GM19193 (cell line): ENCODE measurements around the gene MAP3K13.

Source experiments
- POLR2A ChIP-seq: IDR thresholded peaks from 4 replicates; pipeline ENCODE4 v1.6.1; 2011; ENCODE audit not compliant: insufficient read depth, insufficient read length; ENCODE audit errors: extremely low read depth

The MAP3K13 gene

GRCh38 chr3:185371306-185372074 lies 8.6 kb downstream of the MAP3K13 start:
- no peak for TF ChIP-seq POLR2A

GRCh38 chr3:185381320-185382058 lies 18.6 kb downstream of the MAP3K13 start:
- no peak for TF ChIP-seq POLR2A

- TF ChIP-seq POLR2A = no peak
These were observed 19.2 kb downstream of the MAP3K13 start for GRCh38 chr3:185382154-185382553.

GRCh38 chr3:185387646-185388045 lies 24.7 kb downstream of the MAP3K13 start:
- TF ChIP-seq POLR2A = no peak

- no peak for TF ChIP-seq POLR2A
These were observed 30.1 kb downstream of the MAP3K13 start for GRCh38 chr3:185393055-185393454.

- no peak for TF ChIP-seq POLR2A
These were observed 34.7 kb downstream of the MAP3K13 start for GRCh38 chr3:185397676-185398075.

GRCh38 chr3:185399737-185400667 lies 37.1 kb downstream of the MAP3K13 start:
- no peak for TF ChIP-seq POLR2A

GRCh38 chr3:185400866-185401265 lies 37.9 kb downstream of the MAP3K13 start:
- no peak for TF ChIP-seq POLR2A

- no peak for TF ChIP-seq POLR2A
These were observed 38.5 kb downstream of the MAP3K13 start for GRCh38 chr3:185401319-185401955.

GRCh38 chr3:185402561-185402960 lies 39.6 kb downstream of the MAP3K13 start:
- TF ChIP-seq POLR2A = no peak

- TF ChIP-seq POLR2A = no peak
These were observed 40.1 kb downstream of the MAP3K13 start for GRCh38 chr3:185403002-185403401.

GRCh38 chr3:185405243-185405642 lies 42.3 kb downstream of the MAP3K13 start:
- TF ChIP-seq POLR2A = no peak

GRCh38 chr3:185405664-185406063 lies 42.7 kb downstream of the MAP3K13 start:
- TF ChIP-seq POLR2A = no peak

GRCh38 chr3:185406121-185406620 lies 43.2 kb downstream of the MAP3K13 start:
- TF ChIP-seq POLR2A = no peak
